Measurements from ENCODE around the gene YPEL2. TPM values are rescaled to one million over a fixed set of nuclear protein-coding genes. Genes with fewer than 3 reads are reported as not detected.

The YPEL2 gene
- total and polyA plus RNA-seq, 8 donors = 6.7 to 28.7 (median 12.7) TPM

DNA sequence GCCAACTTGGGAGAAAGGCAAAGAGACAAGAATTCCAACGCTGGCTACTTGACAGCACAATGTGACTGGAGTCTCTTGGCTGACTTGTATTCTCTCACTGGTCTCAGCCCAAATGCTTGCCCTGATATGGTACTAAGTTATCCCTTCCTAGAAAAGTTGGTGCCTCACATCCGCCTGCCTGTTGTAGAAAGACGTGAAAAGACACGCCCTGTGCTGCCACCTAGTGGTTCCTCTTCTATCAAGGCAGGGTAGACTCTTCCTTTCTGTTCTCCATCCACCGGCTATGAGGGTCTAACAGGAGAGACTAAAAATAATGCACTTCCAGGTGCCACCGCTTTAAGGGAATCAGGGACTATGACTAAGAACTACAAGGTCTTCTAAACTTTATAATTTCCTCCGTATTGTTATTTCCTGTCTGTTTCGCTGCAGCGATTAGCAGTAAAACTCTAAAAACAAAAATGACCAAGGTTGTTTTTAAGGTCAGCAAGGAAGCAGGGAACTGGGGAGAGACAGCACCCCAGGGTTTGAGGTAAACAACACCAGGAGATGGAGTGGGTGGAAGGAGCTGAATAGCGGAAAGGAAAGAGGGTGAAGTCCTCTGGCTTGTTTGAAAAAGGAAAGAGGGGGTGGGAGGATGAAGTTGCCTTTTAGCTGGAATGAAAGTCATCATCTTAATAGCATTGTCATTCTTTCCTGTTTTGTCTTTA lies 109.5 kb downstream of the YPEL2 start:
- no peaks in the 10 kb centered on the region for H3K36me3 ChIP-seq
- H3K9me3 ChIP-seq = no peaks in the 10 kb centered on the region
- ATAC-seq = peak; percentile 97 to 99 (median 98)
- intact Hi-C loops (cut with DNase I) = loop anchor here (5.0 to 10.0 kb wide), 3 partner anchors 114 to 119 kb away; no protein-coding TSS in a partner anchor
- peak; percentile 79 to 89 (median 82) for DNase-seq
- no peaks in the 10 kb centered on the region for H3K4me1 ChIP-seq
- peak overlapping the region in 1 of 4 donors; percentile 53 for H3K27ac ChIP-seq
- H3K4me3 ChIP-seq = no peak overlapping the region
- WGBS, 2 donors = 17% methylated on average over 10 of the region's 10 CpGs
- H3K27me3 ChIP-seq = no peaks in the 10 kb centered on the region
- peak; percentile 66 to 83 (median 74) for TF ChIP-seq CTCF (IDR thresholded peaks at IDR 0.05)
- peak; percentile 67 for FAIRE-seq

DNA sequence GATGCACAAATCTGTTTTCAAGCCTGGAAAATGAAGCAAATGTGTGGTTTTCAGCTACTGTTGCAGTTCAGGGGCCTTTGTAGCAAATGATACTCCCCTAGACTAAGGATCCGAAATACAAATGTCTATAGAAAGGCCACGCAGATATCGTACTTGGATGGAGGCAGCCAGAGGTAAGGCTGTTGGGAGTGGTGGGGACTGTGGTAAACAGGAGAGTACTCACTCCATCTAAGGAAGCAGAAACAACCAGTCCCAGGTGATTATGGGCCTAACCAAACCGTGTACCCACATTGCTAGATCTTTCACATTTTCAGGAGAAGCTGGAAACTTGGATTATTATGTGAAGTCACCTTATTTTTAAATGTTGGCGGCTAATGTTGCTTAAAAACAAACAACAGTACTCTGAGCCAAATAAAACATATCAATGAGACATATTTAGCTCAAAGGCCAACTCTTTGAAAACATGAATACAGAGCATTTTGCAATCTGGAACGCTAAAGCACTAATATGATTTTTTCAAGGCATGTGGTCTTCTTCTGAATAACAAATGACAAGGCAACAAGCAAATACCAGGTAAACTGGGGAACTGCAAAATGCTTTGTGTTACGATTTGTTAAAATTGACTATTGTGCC lies 110.1 kb downstream of the YPEL2 start:
- no peak for TF ChIP-seq CTCF (IDR thresholded peaks at IDR 0.05)
- no peaks in the 10 kb centered on the region for H3K4me1 ChIP-seq
- H3K9me3 ChIP-seq = no peaks in the 10 kb centered on the region
- FAIRE-seq = no peak
- H3K36me3 ChIP-seq = no peaks in the 10 kb centered on the region
- H3K4me3 ChIP-seq = no peak overlapping the region
- H3K27ac ChIP-seq = no peak overlapping the region
- DNase-seq = no peak
- no peak for ATAC-seq
- H3K27me3 ChIP-seq = no peaks in the 10 kb centered on the region
- WGBS, 2 donors = 69 to 73% methylated on average over 7 of the region's 7 CpGs
- intact Hi-C loops (cut with DNase I) = loop anchor here (5.0 to 10.0 kb wide), 3 partner anchors 114 to 119 kb away; no protein-coding TSS in a partner anchor

DNA sequence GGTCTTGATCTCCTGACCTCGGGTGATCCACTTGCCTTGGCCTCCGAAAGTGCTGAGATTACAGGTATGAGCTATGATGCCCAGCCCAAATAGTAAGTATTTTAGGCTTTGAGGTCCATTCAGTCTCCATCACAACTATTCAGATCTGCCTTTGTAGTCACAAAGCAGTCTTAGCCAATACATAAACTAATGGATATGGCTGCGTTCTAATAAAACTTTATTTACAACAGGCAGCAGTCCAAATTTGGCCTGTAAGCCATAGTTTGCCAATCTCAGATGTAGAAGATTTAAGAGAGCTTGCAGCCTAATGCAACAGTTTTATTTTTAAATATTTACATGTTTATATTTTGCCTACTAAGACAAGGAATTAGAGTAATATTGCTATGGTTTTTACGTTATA lies 111.7 kb downstream of the YPEL2 start:
- no peaks in the 10 kb centered on the region for H3K4me1 ChIP-seq
- no peaks in the 10 kb centered on the region for H3K27me3 ChIP-seq
- TF ChIP-seq CTCF (IDR thresholded peaks at IDR 0.05) = no peak
- H3K27ac ChIP-seq = no peak overlapping the region
- no peaks in the 10 kb centered on the region for H3K36me3 ChIP-seq
- ATAC-seq (no peak), DNase-seq (no peak), FAIRE-seq (no peak)
- WGBS, 2 donors = 91 to 94% methylated on average over 4 of the region's 4 CpGs
- intact Hi-C loops (cut with DNase I) = loop anchor here (5.0 to 10.0 kb wide), 3 partner anchors 116 to 121 kb away; no protein-coding TSS in a partner anchor
- H3K4me3 ChIP-seq = no peak overlapping the region
- H3K9me3 ChIP-seq = no peaks in the 10 kb centered on the region

Small RNAs within 50 kb of the gene (microRNA-seq; reads per million reads assigned to microRNA genes)
- 0 to 2.3 reads per million in 2 donors for gene MIR4729

Other genes with a start within 250 kb of the YPEL2 start
- 10 to 100 TPM in 2 of 6 donors, 1 to 10 TPM in 4; 4.2 to 11.6 (median 6.6) TPM for gene TRIM37, start 224.8 kb upstream of the YPEL2 start, total RNA-seq
- gene TRIM37, start 224.8 kb upstream of the YPEL2 start, polyA plus RNA-seq = 1 to 10 TPM; 3.9 to 7.8 TPM
- gene SKA2, start 176.5 kb upstream of the YPEL2 start, total RNA-seq = 10 to 100 TPM in 4 of 6 donors, 1 to 10 TPM in 2; 7.6 to 15.7 (median 11.4) TPM
- 10 to 100 TPM; 15.4 to 19.5 TPM for gene SKA2, start 176.5 kb upstream of the YPEL2 start, polyA plus RNA-seq
- 1 to 10 TPM in 2 of 6 donors, under 1 TPM in 4; 0.35 to 1.5 (median 0.81) TPM for gene PRR11, start 175.9 kb upstream of the YPEL2 start, total RNA-seq
- gene PRR11, start 175.9 kb upstream of the YPEL2 start, polyA plus RNA-seq = under 1 TPM; 0.08 to 0.40 TPM
- gene SMG8, start 121.6 kb upstream of the YPEL2 start, total RNA-seq = 1 to 10 TPM; 3.0 to 6.4 (median 4.2) TPM
- 1 to 10 TPM; 1.2 to 3.4 TPM for gene SMG8, start 121.6 kb upstream of the YPEL2 start, polyA plus RNA-seq
- gene GDPD1, start 111.1 kb upstream of the YPEL2 start, total RNA-seq = 1 to 10 TPM in 4 of 6 donors, under 1 TPM in 2; 0.60 to 2.4 (median 1.4) TPM
- gene GDPD1, start 111.1 kb upstream of the YPEL2 start, polyA plus RNA-seq = 1 to 10 TPM in 1 of 2 donors, under 1 TPM in 1; 0.53 to 1.2 TPM
- 10 to 100 TPM; 11.7 to 21.2 (median 15.7) TPM for gene DHX40, start 234.0 kb downstream of the YPEL2 start, total RNA-seq
- gene DHX40, start 234.0 kb downstream of the YPEL2 start, polyA plus RNA-seq = 10 to 100 TPM in 1 of 2 donors, 1 to 10 TPM in 1; 6.6 to 16.7 TPM

All from pancreas (tissue), 10 donors.